K562 (cell line): Measurements from ENCODE around the gene DIS3L2. TPM values are rescaled to one million over a fixed set of nuclear protein-coding genes. Genes with fewer than 3 reads are reported as not detected.

Experiments used
- ATAC-seq: fragments of 200-7000 bp; cut with Tn5 transposase; 3 replicates; pipeline ENCODE4 v1.9.1; 2020; ENCODE audit warnings: moderate library complexity
- BruUV-seq: library from RNA; stranded (reverse); fragments of 400-500 nt; replicated peaks from 2 replicates; lab custom pipeline; 2021; lab: Mats Ljungman, UMichigan
- CTCF ChIA-PET: fragments of 300-600 bp; formaldehyde crosslinking; extraction: SDS; loops from one replicate; lab custom pipeline; 2021; ENCODE audit warnings: low intra/inter-chr PET ratio; lab: Yijun Ruan, JAX
- POLR2A ChIA-PET: fragments of 300-600, 350-650 bp; sonication (Branson Sonifier 250); formaldehyde crosslinking; extraction: SDS; loops from one replicate; lab custom pipeline; 2021; ENCODE audit warnings: antibody characterized with exemption, inconsistent platforms; lab: Yijun Ruan, JAX
- DNase-seq, 4 experiments: peaks; one replicate each; pipeline versions ENCODE4 v3.0.0 to v3.0.0-alpha.2; 2011 to 2018; ENCODE audit warnings: low spot score in 3 of 4, mixed read lengths in 3 of 4; ENCODE audit errors: extremely low read depth in 1 of 4
- FAIRE-seq: peaks from 2 replicates; lab custom pipeline; 2011; peaks lifted over from hg19 to GRCh38; lab: Jason Lieb, UNC
- H2AFZ ChIP-seq: 2 replicates; pipeline ENCODE4 v1.6.0; 2011; ENCODE audit warnings: low read depth, low read length, control low read depth, inconsistent platforms
- H3K27ac ChIP-seq: fragments of 200-600 bp; 3 replicates; pipeline ENCODE4 v1.8.0; 2011; ENCODE audit warnings: low read depth, mild to moderate bottlenecking, control low read depth, inconsistent platforms, low read length, moderate library complexity, mixed read lengths; ENCODE audit errors: extremely low read depth
- H3K27me3 ChIP-seq, 2 experiments: fragments of 300-600 bp in 1 of 2; 2 replicates in 1 of 2; 3 replicates in 1 of 2; pipeline versions ENCODE4 v1.6.0 to v1.8.0; 2011; ENCODE audit warnings: inconsistent platforms in 2 of 2, low read length in 2 of 2, mild to moderate bottlenecking in 1 of 2, mixed read lengths in 1 of 2, moderate library complexity in 1 of 2; ENCODE audit not compliant: control insufficient read depth in 2 of 2, insufficient read depth in 2 of 2
- H3K36me3 ChIP-seq: fragments of 300-600 bp; 3 replicates; pipeline ENCODE4 v1.8.0; 2011; ENCODE audit warnings: mild to moderate bottlenecking, low read length, inconsistent platforms; ENCODE audit not compliant: control insufficient read depth, insufficient read depth
- H3K4me1 ChIP-seq, 2 experiments: fragments of 200-600 bp in 1 of 2; replicated peaks in 1 of 2; 2 replicates in 1 of 2; 3 replicates in 1 of 2; pipeline versions ENCODE4 v1.5.1 to v1.8.0; 2011; ENCODE audit warnings: inconsistent platforms in 2 of 2, low read length in 2 of 2, mild to moderate bottlenecking in 1 of 2, mixed read lengths in 1 of 2, moderate library complexity in 1 of 2; ENCODE audit not compliant: control insufficient read depth in 2 of 2, insufficient read depth in 2 of 2
- H3K4me2 ChIP-seq: 2 replicates; pipeline ENCODE4 v1.6.1; 2011; ENCODE audit warnings: low read length, control low read depth, inconsistent platforms, mixed read lengths; ENCODE audit not compliant: insufficient read depth
- H3K4me3 ChIP-seq: fragments of 200-600 bp; sonication (generic), shearing (Covaris generic); 2 replicates; pipeline ENCODE4 v1.5.1; 2016; ENCODE audit warnings: control low read depth, inconsistent platforms
- H3K79me2 ChIP-seq: fragments of 200-600 bp; 3 replicates; pipeline ENCODE4 v1.8.0; 2011; ENCODE audit warnings: low read length, inconsistent platforms; ENCODE audit not compliant: control insufficient read depth, insufficient read depth
- H3K9ac ChIP-seq, 2 experiments: 2 replicates each; pipeline versions ENCODE4 v1.6.0 to v1.6.1; 2011; ENCODE audit warnings: low read depth in 2 of 2, low read length in 2 of 2, control low read depth in 1 of 2, inconsistent platforms in 1 of 2, mild to moderate bottlenecking in 1 of 2, mixed read lengths in 1 of 2; ENCODE audit not compliant: insufficient read depth in 1 of 2
- H3K9me1 ChIP-seq: one replicate; pipeline ENCODE4 v1.6.0; 2011; ENCODE audit warnings: inconsistent platforms, mild to moderate bottlenecking, low read length, moderate library complexity; ENCODE audit not compliant: control insufficient read depth, insufficient read depth
- H3K9me3 ChIP-seq: replicated peaks from 2 replicates; pipeline ENCODE4 v1.5.1; 2011; ENCODE audit warnings: low read depth, low read length, inconsistent platforms; ENCODE audit not compliant: control insufficient read depth, insufficient read depth
- H4K20me1 ChIP-seq: replicated peaks from 2 replicates; pipeline ENCODE4 v1.6.1; 2011; ENCODE audit warnings: low read length, inconsistent platforms, mixed read lengths; ENCODE audit not compliant: control insufficient read depth, insufficient read depth
- BRD4 ChIP-seq: fragments of 200-600 bp; sonication (generic); IDR thresholded peaks from 2 replicates; pipeline ENCODE4 v1.6.1; 2017; ENCODE audit warnings: inconsistent platforms
- DACH1 ChIP-seq: fragments of 450-650 bp; IDR thresholded peaks from 2 replicates; pipeline ENCODE4 v1.6.1; 2018; ENCODE audit not compliant: partially characterized antibody
- GABPB1 ChIP-seq: sonication (generic); formaldehyde crosslinking; IDR thresholded peaks from 2 replicates; pipeline ENCODE4 v1.8.0; 2022; ENCODE audit warnings: mild to moderate bottlenecking, missing genetic modification reagents
- GATAD2A ChIP-seq: fragments of 450-650 bp; IDR thresholded peaks from 2 replicates; pipeline ENCODE4 v1.6.1; 2017
- HNRNPL ChIP-seq: fragments of 200-400 bp; formaldehyde crosslinking; IDR thresholded peaks from 2 replicates; pipeline ENCODE4 v1.6.1; 2017; ENCODE audit warnings: low read depth, mild to moderate bottlenecking, low read length
- IRF2 ChIP-seq: sonication (generic); formaldehyde crosslinking; IDR thresholded peaks from 2 replicates; pipeline ENCODE4 v1.8.1; 2022; ENCODE audit warnings: mild to moderate bottlenecking, missing genetic modification reagents
- MCM7 ChIP-seq, 2 experiments: fragments of 450-650 bp; IDR thresholded peaks; 2 replicates each; pipeline ENCODE4 v1.6.1; 2016 to 2018
- NCOA4 ChIP-seq: fragments of 450-650 bp; IDR thresholded peaks from 2 replicates; pipeline ENCODE4 v1.6.1; 2018; ENCODE audit warnings: mild to moderate bottlenecking; ENCODE audit not compliant: partially characterized antibody
- POLR2A ChIP-seq: fragments of 450-650 bp; conservative IDR thresholded peaks from 2 replicates; pipeline ENCODE4 v1.6.1; 2016
- RBBP5 ChIP-seq: fragments of 200-600 bp; sonication (generic); IDR thresholded peaks from 2 replicates; pipeline ENCODE4 v1.6.1; 2012; ENCODE audit warnings: borderline replicate concordance, mild to moderate bottlenecking, low read length, control low read depth, inconsistent platforms; ENCODE audit not compliant: insufficient read depth, poor library complexity, severe bottlenecking
- TEAD4 ChIP-seq, 2 experiments: sonication (generic) in 1 of 2; formaldehyde crosslinking in 1 of 2; IDR thresholded peaks; 2 replicates each; pipeline versions ENCODE4 v1.6.1 to v1.8.0; 2012 to 2022; ENCODE audit warnings: borderline replicate concordance in 1 of 2, inconsistent platforms in 1 of 2, low read length in 1 of 2, mild to moderate bottlenecking in 1 of 2, missing genetic modification reagents in 1 of 2
- ZBTB1 ChIP-seq: sonication (generic); formaldehyde crosslinking; IDR thresholded peaks from 2 replicates; pipeline ENCODE4 v1.8.1; 2023; ENCODE audit warnings: missing genetic modification reagents, low read depth, mild to moderate bottlenecking, borderline replicate concordance
- ZNF140 ChIP-seq: fragments of 250-450 bp; sonication (Bioruptor Pico); IDR thresholded peaks from 2 replicates; pipeline ENCODE4 v1.8.0; 2021; ENCODE audit warnings: moderate library complexity, mild to moderate bottlenecking, inconsistent platforms
- ZNF644 ChIP-seq: fragments of 200-800 bp; sonication (Bioruptor generic); IDR thresholded peaks from 2 replicates; pipeline ENCODE4 v1.6.1; 2016; ENCODE audit warnings: low read depth, missing genetic modification characterization, missing compliant biosample characterization
- ZNF76 ChIP-seq: fragments of 250-450 bp; sonication (Bioruptor Pico); IDR thresholded peaks from 2 replicates; pipeline ENCODE4 v1.4.0; 2020; ENCODE audit warnings: mild to moderate bottlenecking, moderate library complexity, borderline replicate concordance
- WGBS: fragments of 100-300 bp; shearing (Covaris generic); methylation state at CpG from one replicate; pipeline ENCODE4 v1.1.6; 2016; ENCODE audit warnings: low coverage, mixed read lengths; ENCODE audit not compliant: insufficient coverage; ENCODE audit errors: missing lambda C conversion rate; 5-methylcytosine and 5-hydroxymethylcytosine counted together
- in situ Hi-C: fragments of 300-500 bp; cut with MboI; formaldehyde crosslinking; loops from 4 replicates; pipeline ENCODE4 v1.15.0; 2018; ENCODE audit warnings: inconsistent platforms, mixed read lengths
- intact Hi-C: fragments of 100-400 bp; cut with micrococcal nuclease; formaldehyde crosslinking; loops from 2 replicates; pipeline ENCODE4 v1.14.2; 2022
- polyA plus RNA-seq, 8 experiments: library from polyadenylated mRNA; depleted of rRNA in 4 of 8; stranded (reverse) in 5 of 8; unstranded in 3 of 8; fragments of >200 nt; fragmentation: Nextera tagmentation in 2 of 8; fragmentation: Illumina TruSeq in 1 of 8; extraction: Ambion mirVana in 2 of 8; extraction: Trizol in 1 of 8; gene quantifications; 2 replicates each; pipeline versions ENCODE4 v1.2.1 to v1.2.3, GENCODE V29; 2011 to 2014; ENCODE audit warnings: inconsistent platforms in 1 of 8, missing spikeins in 1 of 8
- total RNA-seq, 7 experiments: library from RNA; depleted of rRNA in 6 of 7; stranded (reverse); fragments of >200 nt in 6 of 7; fragmentation: Illumina TruSeq in 2 of 7; extraction: Trizol in 2 of 7; gene quantifications; 2 replicates each; pipeline versions ENCODE4 v1.2.1 to v1.2.3, GENCODE V29; 2011 to 2021; ENCODE audit warnings: low replicate concordance in 1 of 7
- TF ChIP-seq, protein P1 (sequence below): sonication (generic); formaldehyde crosslinking; IDR thresholded peaks from 2 replicates; pipeline ENCODE4 v1.9.0; 2022; ENCODE audit warnings: mild to moderate bottlenecking, missing genetic modification reagents
- TF ChIP-seq, protein P2 (sequence below): sonication (generic); formaldehyde crosslinking; IDR thresholded peaks from 2 replicates; pipeline ENCODE4 v1.8.1; 2023; ENCODE audit warnings: mild to moderate bottlenecking, missing genetic modification reagents
- TF ChIP-seq, protein P3 (sequence below): conservative IDR thresholded peaks from 2 replicates; pipeline ENCODE4 v1.6.1; 2011; ENCODE audit warnings: low read depth, mild to moderate bottlenecking, low read length; ENCODE audit not compliant: control insufficient read depth

Gene DIS3L2
- total and polyA plus RNA-seq, 9 of the 15 experiments (the other 6 are each of a cell fraction or from before 2014, with no cell fraction given), result 1.5 to 19.2 (median 11.2) TPM

DNA sequence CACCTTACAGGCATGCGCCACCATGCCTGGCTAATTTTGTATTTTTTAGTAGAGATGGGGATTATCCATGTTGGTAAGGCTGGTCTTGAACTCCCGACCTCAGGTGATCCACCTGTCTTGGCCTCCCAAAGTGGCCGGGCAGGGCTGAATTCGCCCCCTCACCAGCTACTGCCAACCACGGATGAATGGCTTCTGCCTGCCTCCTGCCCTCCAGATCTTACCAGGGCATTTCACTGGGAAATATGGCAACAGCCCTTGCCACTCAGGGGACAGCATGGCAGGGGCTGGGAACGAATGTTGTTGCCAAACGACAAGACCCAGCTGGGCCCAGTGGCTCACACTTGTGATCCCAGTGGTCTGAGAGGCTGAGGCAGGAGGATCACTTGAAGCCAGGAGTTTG lies 415.2 kb downstream of the DIS3L2 start (continued):
- TF ChIP-seq, protein P1, sequence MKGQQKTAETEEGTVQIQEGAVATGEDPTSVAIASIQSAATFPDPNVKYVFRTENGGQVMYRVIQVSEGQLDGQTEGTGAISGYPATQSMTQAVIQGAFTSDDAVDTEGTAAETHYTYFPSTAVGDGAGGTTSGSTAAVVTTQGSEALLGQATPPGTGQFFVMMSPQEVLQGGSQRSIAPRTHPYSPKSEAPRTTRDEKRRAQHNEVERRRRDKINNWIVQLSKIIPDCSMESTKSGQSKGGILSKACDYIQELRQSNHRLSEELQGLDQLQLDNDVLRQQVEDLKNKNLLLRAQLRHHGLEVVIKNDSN, result no peak
- TF ChIP-seq ZNF76 (CRISPR knock-in tag) (no peak), POLR2A (no peak), GATAD2A (no peak)

DNA sequence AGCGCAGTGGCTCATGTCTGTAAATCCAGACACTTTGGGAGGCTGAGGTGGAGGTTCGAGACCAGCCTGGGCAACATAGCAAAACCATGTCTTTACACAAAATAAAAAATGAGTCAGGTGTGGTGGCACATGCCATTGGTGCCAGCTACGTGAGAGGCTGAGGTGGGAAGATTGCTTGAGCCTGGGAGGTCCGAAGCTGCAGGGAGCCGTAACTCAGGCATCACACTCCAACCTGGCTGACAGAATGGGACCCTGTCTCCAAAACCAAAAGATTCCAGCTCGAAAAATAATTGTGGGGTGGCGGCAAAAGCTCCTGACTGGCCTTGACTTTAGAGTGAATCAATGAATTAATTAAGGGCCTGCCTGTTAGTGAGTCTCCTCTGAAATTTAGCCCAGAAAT lies 415.8 kb downstream of the DIS3L2 start:
- Histone ChIP-seq H2AFZ (no peak overlapping the region), H3K27me3 (peaks cover 2 to 35% of the 10 kb centered on the region in 2 experiments; a peak in 4 of 5 replicates), H3K36me3 (no peaks in the 10 kb centered on the region), H3K4me1 (peaks cover 0 to 12% of the 10 kb centered on the region in 2 experiments; a peak in 1 of 5 replicates), H3K9ac (no peak overlapping the region), H3K9me1 (no peaks in the 10 kb centered on the region), H3K27ac (no peak overlapping the region), H3K79me2 (no peaks in the 10 kb centered on the region), H3K4me3 (no peak overlapping the region), H4K20me1 (no peaks in the 10 kb centered on the region), H3K9me3 (no peaks in the 10 kb centered on the region), H3K4me2 (no peak overlapping the region)
- intact Hi-C loops (no loop called here), in situ Hi-C loops (no loop called here)
- FAIRE-seq (no peak), DNase-seq (no peak), ATAC-seq (no peak)
- ChIA-PET CTCF (no interaction called here), POLR2A (no interaction called here)
- 0% methylated on average over 6 of the region's 7 CpGs for WGBS
- BruUV-seq, result no TSS peak
- TF ChIP-seq ZBTB1 (CRISPR knock-in tag) (no peak), NCOA4 (no peak), ZNF140 (CRISPR knock-in tag) (no peak), DACH1 (no peak), HNRNPL (no peak), RBBP5 (no peak), TEAD4 (IDR thresholded peaks at IDR 0.05; ENCODE audit: low read length) (no peak), TEAD4 (CRISPR knock-in tag; IDR thresholded peaks at IDR 0.05; ENCODE audit: borderline replicate concordance) (no peak), MCM7 (IDR thresholded peaks at IDR 0.05) (no peak), GABPB1 (CRISPR knock-in tag) (no peak), ZNF644 (tag) (no peak), IRF2 (no peak), BRD4 (no peak)
- TF ChIP-seq, protein P2, sequence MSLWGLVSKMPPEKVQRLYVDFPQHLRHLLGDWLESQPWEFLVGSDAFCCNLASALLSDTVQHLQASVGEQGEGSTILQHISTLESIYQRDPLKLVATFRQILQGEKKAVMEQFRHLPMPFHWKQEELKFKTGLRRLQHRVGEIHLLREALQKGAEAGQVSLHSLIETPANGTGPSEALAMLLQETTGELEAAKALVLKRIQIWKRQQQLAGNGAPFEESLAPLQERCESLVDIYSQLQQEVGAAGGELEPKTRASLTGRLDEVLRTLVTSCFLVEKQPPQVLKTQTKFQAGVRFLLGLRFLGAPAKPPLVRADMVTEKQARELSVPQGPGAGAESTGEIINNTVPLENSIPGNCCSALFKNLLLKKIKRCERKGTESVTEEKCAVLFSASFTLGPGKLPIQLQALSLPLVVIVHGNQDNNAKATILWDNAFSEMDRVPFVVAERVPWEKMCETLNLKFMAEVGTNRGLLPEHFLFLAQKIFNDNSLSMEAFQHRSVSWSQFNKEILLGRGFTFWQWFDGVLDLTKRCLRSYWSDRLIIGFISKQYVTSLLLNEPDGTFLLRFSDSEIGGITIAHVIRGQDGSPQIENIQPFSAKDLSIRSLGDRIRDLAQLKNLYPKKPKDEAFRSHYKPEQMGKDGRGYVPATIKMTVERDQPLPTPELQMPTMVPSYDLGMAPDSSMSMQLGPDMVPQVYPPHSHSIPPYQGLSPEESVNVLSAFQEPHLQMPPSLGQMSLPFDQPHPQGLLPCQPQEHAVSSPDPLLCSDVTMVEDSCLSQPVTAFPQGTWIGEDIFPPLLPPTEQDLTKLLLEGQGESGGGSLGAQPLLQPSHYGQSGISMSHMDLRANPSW (CRISPR knock-in tag), result no peak
- TF ChIP-seq, protein P3, sequence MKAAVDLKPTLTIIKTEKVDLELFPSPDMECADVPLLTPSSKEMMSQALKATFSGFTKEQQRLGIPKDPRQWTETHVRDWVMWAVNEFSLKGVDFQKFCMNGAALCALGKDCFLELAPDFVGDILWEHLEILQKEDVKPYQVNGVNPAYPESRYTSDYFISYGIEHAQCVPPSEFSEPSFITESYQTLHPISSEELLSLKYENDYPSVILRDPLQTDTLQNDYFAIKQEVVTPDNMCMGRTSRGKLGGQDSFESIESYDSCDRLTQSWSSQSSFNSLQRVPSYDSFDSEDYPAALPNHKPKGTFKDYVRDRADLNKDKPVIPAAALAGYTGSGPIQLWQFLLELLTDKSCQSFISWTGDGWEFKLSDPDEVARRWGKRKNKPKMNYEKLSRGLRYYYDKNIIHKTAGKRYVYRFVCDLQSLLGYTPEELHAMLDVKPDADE, result no peak
